NCI-H82 treated with DMSO at 0.1 percent for 48 hours (cell line): ENCODE measurements around the gene DNMT3A.

Source experiments
- DNase-seq: peaks from one replicate; lab custom pipeline; 2025; ENCODE audit not compliant: unreplicated experiment; lab: John Stamatoyannopoulos, UW

Gene DNMT3A

DNA sequence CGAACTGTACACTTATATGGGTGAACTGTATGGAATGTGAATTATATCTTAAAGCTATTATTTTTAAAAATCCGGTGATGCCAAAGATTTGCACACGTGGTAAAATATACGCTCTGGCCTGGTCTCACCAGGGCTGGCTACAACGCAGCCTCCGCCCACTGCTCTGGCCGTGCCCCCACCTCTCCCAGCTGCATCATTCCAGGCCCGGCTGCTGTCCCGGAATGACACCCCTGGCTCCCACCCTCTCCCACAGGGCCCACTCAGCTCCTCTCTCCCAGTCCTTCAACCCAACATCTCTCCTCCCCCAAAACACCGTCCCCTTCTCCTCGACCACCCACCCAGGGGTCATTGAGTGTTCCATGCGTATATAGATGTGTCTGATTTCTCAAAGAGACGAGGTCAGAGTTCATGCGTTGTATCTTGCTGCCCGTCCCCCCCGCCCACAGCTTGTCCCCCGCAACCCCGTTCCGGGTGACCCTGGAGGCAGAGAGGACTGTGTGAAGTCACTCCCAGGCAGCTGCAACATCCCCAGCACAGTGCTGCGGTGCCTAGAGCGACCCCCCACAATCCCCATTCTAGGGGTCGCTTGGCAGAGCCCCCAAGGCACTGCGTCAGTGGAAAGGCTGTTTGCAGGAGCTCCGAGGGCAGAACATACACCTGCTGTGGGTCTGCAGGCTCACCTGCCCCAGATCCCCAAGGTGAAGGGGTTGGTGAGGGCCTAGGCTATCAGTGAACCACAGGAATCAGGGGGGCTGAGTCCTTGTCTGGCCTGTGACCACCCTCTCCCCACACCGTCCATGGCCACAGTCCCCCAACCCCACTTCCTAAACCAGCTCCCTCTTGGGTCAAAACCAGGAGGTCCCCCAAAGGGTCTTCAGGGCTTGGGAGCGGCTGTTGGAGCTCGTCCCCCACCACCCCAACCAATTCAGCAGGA lies 13.3 kb downstream of the DNMT3A start:
- DNase-seq: no peak

DNA sequence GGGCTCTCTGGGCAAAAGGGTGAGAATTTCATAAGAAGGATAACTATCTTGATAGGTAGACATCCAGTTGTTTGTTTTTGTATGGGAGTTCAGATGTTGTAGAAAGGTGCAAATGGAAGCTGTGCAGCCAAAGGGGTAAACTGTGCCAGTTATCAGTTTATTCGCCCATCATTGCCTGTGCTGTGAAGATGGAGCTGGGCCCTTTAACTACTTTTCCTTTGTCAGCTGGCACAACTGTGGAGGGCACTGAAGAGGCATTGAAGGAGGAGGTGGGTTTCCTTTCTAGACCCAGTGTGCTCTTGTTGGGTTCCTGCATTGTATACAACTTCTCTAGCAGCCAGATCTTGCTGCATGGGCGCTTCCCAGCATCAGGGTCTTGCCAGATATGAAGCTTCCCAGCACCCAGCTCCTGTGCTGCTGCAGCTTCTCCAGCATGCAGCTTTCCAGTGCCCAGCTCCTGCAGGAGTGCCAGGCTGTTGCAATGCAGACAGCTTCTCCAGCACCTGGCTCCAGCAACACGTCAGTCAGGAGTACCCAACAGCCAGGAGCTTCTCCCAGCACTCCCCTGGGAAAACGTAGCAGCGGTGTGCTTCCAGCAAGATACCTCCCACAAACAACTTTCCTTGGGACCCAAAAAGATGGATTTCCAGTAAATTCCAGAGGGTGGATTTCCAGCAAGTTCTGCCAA lies 15.3 kb downstream of the DNMT3A start:
- no peak for DNase-seq

DNA sequence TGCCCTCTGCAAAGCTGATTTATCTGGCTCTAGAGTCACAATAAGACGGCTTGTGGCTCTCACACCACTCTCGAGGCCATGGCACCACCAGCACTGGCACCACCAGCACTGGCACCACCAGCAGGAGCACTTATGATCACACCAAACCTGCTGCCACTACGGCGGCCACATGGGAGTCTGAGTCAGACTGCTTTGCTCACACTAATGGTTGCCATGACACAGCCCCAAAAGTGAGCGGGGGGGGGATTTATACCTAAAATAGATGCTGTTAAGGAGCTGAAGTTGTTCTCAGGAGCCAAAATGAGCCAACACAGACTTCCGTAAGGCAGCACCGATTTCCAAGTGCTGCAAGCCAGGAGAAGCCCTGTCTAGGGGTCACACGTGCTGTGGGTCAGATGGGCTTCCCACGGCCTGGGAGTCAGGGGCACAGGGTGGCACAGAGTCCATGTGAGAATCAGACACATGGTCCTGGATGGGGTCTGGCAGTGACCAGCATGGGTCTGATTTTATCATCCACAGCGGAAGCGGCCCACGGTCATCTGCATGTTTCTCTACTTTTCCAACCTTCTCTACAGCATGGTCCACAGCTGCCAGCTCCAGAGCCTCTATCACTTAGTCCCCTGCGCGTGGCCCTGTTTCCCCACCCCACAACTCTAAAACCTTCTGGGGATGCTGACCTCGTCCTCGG lies 16.7 kb downstream of the DNMT3A start:
- DNase-seq: no peak

DNA sequence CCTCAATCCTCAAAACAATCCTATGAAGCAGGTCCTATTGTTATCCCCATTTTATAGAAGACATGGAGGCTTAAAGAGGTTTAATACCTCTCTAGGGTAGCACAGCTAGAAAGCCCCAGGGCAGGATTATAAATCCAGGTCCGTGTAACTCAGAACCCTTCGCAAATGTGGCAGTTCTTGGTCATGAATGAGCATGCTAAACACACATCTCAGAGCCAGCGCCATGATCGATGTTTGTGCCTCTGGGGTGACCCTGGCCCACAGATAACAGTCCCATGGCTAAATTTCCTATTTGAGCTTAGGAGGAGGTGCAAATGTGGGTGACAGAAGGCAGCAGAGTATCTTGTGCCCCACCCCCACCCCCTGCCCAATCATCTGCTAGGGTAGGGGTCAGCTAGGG lies 17.5 kb downstream of the DNMT3A start:
- no peak for DNase-seq

DNA sequence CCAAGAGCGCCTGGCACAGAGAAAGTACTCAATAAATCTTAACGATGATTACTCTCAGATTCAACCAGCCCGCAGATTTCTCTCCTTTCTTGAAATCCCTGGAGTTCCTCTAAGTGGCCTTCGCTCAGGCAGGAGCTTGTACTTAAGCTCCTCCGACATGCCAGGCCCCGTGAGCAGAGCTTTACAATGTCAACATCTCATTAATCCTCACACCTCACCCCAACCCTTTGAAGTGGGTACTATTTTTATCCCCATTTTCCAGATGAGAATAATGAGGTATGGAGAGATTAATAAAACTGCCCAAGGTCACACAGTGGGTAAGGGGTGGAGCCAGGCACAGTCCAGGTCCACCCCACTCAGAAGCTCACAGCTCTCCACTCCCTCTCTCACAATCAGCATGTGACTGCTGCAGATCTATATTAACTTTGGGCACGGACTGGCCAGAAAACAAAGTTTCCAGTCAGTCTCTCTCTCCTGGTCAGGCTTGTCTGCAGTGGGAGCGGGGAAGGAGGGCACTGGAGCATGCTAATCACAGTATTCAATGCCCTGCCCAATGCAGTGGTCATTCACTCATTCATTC lies 18.0 kb downstream of the DNMT3A start:
- DNase-seq: peak; percentile 23

DNA sequence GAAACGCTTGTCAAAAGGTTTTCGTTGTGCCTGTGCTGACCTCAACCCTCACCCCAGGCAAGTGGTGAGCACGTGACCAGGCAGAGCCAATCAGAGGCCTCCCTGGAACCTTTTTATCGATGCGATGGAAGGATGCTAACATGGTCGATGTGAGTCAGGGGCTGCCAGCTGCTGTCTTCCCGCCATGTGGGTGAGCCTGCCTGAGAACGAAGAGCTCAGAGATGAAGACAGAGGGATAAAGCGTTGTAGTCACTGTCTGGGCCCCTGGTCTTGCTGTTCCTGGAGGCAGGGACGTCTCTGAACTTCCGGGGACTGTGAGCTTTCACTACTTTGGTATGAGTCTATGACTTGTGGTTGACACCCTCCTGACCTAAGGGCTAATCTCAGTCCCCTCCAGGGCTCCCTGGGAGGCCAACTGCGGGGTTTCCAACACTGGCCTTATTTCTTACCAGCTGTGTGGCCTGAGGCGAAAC lies 18.6 kb downstream of the DNMT3A start:
- no peak for DNase-seq

DNA sequence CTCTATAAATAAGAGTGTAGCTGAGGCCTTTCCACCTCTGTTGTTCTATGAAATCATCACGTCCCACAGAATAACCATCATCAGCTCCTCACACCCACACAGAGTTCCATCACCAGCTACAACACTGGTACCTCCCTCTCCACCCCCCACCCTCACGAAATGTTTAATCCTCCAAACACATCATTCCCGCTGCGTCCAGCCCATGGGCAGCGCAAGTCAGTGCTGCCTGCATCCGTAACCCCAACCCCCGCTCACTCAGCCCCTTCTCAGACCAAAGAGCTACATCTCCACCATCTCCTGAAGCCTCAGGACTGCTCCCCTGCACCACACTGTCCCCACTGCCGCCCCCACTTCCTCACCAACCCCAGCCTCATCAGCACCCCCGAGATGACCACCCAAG lies 19.4 kb downstream of the DNMT3A start:
- DNase-seq: no peak

DNA sequence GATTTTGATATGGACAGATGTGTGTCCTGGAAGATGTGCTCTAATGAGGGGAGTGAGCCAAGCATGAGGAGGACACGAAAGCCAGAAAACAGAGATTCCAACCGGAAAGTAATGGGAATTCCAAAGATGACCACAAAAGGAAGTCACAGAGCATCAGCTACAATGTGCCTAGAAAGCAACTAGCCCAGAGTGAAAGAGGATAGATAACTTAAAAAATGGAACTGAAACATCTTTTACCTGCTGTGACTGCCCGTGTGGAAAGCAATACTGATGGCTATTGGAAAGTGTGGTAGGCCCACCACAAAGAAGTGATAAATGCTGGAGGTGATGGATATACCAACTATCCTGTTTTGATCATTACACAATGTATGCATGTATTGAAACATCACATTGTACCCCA lies 21.6 kb downstream of the DNMT3A start:
- DNase-seq: no peak

DNA sequence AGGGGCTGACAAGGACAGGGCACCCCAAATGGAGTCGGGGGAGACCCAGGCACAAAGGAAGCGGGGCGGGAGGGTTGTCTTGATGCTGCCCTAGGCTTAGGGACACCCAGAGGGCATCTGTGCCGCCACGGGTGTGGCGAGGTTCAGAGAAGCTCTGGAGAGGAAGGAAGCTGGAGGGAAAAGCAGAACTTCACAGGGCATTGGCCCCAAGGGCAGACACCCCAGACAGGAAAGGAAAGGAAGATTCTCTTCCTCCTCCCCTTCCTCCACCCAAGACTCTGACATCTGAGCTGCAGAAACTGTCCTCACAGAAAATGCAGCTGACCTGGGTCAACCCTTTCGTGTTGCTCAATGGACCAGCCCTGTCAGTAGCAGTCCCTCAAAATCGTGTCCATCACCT lies 25.6 kb downstream of the DNMT3A start:
- no peak for DNase-seq

DNA sequence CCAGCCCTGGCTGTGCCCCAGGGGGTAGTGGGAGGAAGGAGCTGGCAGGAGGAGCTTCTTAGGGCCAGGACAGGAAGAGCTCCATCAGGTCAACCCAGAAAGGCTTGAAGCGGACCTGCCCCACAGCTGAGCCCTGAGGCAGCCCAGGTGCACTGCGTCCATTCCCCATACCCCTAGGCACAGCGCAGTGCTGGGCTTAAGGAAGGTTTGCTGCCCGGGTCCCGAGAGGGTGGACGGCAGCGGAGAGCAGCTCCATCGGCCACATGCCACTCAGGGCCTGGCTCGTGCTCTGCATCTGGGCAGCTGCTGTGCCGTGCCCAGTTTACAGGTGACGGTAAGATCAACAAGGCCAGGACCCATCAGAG lies 26.4 kb downstream of the DNMT3A start:
- DNase-seq: no peak

DNA sequence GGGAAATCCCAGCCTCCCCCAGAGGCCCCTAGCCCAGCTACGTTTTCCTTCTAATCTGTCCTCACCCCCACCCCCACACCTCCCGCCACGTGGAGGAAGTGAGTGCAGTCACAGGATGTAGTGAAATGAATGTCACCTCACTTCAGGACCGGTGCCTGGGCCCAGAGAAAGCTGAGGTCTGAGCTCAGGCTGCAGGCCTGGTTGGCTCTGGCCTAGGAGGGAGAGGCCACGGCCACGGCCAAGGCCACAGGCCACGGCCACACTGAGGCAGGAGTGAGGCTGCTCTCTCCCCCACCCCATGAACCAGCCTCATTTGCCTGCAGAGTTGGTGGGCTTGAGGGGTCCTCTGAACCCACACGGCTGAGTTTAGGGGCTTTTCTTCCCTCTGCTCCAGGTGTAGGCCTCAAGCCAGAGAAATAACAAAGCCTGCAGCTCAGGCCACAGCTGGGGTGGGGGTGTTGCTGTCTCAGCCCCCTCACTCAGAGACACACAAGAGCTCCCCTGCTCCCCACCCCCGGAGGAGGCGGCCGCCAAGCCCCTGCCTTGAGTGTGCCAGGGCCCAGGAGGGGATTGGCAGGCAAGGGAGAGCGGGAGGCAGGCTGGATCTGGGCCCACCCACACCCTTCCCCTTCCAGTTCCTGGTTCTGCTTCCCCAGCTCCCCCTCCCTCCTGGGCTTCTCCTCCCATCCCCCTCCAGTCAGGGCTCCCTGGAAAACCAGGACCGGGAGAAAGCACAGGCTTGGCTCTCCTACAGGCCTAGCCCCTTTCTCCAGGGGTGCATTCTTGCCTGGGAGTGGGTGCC lies 27.0 kb downstream of the DNMT3A start:
- DNase-seq: peak; percentile 71

DNA sequence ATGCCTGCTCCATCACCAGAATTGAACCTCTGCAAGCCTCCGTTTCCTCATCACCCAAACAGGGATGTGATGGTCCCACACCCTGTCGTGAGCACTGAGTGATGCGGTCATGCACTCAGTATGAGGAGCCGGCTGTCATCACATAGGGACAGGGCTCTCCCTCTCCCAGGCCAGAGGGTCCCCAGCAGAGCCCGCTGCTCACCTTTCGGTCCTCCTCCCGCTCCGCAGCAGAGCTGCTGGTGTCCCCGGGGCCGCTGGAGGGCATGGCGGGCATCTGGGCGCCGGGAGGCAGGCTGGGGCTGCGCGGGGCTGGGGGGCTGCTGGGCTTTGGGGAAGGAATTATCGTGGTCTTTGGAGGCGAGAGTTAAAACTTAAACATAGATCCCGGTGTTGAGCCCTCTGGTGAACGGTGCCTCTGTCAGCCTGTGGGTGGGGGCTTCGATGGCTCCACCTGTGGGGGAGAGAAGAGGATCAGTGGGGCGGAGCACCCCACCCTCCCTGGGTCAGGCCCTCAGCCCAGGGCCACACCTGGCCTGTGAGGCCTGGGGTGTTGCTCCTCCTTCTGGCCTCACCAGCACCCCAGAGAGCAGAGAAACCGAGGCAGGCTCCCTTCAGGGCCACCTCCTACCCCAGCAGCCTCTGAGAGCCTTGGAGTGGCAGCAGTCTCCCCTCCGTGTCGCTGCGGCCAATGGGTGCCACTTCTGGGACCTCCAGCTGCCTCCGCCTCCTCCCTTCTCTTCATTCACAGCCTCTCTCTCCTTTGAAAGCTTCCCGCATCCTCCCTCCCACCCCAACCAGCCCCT lies 27.8 kb downstream of the DNMT3A start:
- DNase-seq: no peak

DNA sequence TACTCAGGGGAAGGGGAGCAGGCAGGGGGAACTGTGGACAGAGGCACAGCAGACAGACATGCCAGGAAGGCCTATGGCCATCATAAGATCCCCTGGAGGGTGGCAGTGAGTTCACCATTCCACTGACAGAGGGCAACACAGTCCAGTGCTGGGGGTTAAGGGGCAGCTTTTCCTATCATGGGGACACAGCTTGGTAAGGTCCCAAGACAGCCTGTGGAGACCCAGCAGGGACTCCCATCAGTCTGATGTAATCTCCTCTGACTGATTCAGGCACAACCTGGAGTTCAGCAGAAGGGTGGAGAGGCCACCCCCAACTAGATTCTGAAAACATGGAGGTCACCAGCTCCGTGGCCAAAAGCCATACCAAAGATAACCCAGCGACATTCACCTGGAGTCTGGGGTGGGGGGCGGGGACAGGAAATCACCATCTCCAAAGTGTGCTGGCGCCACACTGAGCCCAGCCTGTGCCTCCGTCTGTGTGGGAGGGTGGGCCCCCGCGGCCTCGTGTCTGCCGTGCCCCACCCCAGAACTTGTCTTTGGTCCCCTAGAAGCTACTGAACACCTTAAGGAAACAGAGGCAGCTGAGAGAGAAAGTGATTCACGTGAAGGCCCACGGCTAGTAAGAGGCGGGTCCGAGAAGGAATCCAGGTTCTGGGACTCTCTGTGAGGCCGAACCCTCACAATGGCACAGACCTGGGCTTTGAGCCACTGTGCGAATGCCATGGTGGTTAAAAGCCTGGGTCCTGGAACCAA lies 28.6 kb downstream of the DNMT3A start:
- no peak for DNase-seq

DNA sequence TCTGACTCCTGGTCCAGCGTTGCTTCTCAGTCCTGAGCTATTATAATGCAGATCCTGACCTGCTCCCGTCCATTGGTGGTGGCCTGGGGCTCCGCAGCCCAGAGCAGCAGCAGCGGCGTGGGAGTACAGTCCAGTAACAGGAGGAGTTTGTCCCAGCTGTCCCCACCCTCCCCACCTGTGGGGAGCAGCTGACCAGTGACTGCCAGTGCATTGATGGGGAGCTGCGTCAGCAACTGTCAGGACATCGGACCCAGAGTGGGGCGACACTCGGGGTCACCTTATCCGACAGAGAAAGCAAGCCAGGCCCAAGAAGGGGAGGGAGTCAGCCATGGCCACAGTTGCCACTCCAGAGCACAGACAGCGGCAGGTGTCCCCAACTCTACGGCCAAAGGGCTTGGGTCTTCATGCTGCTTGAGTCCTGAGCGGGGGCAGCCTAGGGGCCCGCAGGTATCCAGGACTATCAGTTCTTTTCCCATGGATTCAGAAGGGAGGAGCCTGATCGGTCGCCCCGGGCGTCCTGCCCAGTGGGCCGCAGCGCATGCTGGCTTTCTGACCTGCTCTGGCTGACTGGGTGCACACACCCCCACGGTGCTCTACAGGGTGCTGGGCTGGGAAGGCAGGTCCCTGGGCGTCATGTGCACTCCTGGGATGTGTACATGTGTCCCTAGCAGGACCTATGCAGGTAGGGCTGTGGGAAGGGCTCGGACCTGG lies 29.7 kb downstream of the DNMT3A start:
- DNase-seq: no peak

DNA sequence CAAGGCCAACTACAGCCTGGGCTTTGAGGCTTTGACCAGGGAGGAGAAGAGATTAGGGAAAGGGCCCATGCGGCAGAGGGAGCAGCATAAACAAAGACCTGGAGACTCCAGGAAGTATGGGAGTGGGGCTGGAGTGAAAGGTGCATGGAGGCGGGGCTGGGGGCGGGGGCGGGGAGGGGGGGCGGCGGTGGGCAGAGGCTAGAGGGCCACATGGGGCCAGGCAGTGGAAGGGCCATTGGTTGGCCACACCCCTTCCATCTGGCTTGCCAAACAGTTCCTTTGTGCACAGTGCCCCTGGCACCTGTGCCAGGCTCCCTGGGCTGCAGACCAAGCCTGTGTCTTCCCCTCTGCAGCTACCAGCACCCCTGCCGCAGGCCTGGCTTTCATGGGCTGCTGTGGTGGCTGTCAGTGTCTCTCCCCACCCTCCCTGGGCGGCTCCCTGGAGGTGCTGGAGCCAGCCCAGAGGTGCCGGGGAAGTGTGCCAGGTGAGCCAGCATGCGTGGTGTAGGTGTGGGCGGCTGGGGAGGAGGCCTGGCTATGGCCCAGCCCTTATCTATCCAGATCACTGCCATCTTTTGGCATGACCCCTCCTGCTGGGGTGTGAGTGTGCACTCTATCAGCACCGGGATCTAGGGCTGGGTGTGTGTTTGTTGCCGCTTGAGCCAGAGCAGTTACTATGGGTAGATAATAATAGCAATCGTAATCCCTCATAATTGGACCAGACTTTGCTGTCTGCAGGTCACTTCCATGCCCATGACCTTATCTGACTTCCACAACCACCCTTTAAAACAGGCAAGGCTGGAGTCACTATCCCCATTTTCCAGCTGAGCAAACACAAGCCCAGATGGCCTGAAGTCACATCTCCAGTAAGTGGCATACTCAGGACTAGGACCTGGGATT lies 30.5 kb downstream of the DNMT3A start:
- DNase-seq: peak; percentile 80

DNA sequence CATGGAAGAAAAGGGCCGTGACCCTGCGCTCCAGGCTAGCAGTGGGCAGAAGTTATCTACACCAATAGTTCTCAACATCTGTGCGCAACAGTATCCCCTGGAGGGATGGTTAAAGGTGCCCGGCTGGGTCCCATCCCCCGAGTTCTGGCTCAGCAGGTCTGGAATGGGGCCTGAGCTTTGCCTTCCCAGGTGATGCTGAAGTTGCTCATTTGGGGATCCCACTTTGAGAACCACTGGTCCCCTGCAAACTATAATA lies 31.1 kb downstream of the DNMT3A start:
- no peak for DNase-seq

DNA sequence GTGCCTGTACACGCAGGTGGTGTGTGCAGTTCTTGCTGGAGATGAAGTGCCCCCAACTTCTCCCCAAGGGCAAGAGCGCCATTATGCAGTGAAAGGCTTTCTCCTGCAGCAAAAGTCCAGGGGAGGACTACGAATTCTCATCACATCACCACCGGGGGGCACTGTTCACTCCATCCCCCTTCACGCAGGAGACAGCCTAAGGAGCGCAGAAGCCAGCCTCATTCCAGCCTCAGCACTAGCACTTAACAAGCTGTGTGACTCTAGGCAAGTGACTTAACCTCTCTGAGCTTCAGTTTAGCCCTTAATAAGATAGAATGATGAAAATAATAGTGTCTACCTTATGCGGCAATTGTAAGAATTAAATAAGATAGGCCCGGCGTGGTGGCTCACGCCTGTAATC lies 32.3 kb downstream of the DNMT3A start:
- peak; percentile 57 for DNase-seq

DNA sequence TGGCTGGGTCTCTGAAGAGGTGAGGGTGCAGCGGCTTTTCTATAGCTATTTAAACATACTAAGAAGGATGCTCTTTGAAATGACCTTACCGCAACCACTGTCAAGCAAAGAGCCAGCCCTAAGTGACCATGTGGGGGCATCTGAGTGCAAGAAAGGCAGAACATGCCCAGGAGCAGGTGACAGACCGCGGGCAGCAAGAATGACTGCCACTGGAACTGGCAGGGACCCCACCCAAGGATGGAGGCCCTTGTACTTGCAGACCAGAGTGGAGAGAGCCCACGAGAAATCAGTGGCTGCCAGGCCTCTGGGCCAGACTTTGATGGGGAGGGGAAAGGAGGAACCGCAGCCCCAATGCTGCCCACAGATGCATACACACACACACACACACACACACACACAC lies 33.1 kb downstream of the DNMT3A start:
- DNase-seq: no peak
